GM12878 (cell line): ENCODE measurements around the gene CFAP57. TPM values are rescaled to one million over a fixed set of nuclear protein-coding genes. Genes with fewer than 3 reads are reported as not detected.

Source experiments
- ATAC-seq: fragments of 200-7000 bp; cut with Tn5 transposase; 3 replicates; pipeline ENCODE4 v1.9.1; 2020; ENCODE audit warnings: mild to moderate bottlenecking, moderate library complexity
- BruUV-seq: library from RNA; stranded (reverse); fragments of 400-500 nt; replicated peaks from 2 replicates; lab custom pipeline; 2021; lab: Mats Ljungman, UMichigan
- CTCF ChIA-PET: fragments of 300-600 bp; sonication (Branson Sonifier 250); formaldehyde crosslinking; extraction: SDS; loops from one replicate; lab custom pipeline; 2021; ENCODE audit warnings: inconsistent platforms; lab: Yijun Ruan, JAX
- POLR2A ChIA-PET: fragments of 350-600 bp; formaldehyde crosslinking; extraction: SDS; loops from one replicate; lab custom pipeline; 2021; ENCODE audit warnings: inconsistent platforms; lab: Charles Lee
- RAD21 ChIA-PET: fragments of 300-600 bp; sonication (Branson Sonifier 250); formaldehyde crosslinking; loops from one replicate; lab custom pipeline; 2023; ENCODE audit warnings: antibody characterized with exemption; ENCODE audit not compliant: unreplicated experiment; lab: Charles Lee
- SMC1A ChIA-PET: fragments of 300-600 bp; sonication (Branson Sonifier 250); formaldehyde crosslinking; loops from one replicate; lab custom pipeline; 2023; ENCODE audit not compliant: unreplicated experiment, uncharacterized antibody; lab: Charles Lee
- DNase-seq: peaks from one replicate; pipeline ENCODE4 v3.0.0-alpha.2; 2011; ENCODE audit warnings: low read depth, low spot score
- FAIRE-seq: peaks from 3 replicates; lab custom pipeline; 2011; peaks lifted over from hg19 to GRCh38; lab: Jason Lieb, UNC
- H2AFZ ChIP-seq: 2 replicates; pipeline ENCODE4 v1.6.0; 2011; ENCODE audit warnings: low read depth, low read length, control low read depth; ENCODE audit not compliant: control insufficient read depth
- H3K27ac ChIP-seq: 2 replicates; pipeline ENCODE4 v1.5.1; 2011; ENCODE audit warnings: control low read depth; ENCODE audit not compliant: control insufficient read depth, insufficient read depth
- H3K27me3 ChIP-seq, 2 experiments: replicated peaks in 1 of 2; 2 replicates each; pipeline versions ENCODE4 v1.6.0 to v1.6.1; 2011; ENCODE audit warnings: low read length in 1 of 2; ENCODE audit not compliant: control insufficient read depth in 2 of 2, insufficient read depth in 2 of 2
- H3K36me3 ChIP-seq, 2 experiments: 2 replicates each; pipeline ENCODE4 v1.5.1; 2011; ENCODE audit warnings: low read length in 1 of 2; ENCODE audit not compliant: control insufficient read depth in 2 of 2, insufficient read depth in 2 of 2
- H3K4me1 ChIP-seq: 2 replicates; pipeline ENCODE4 v1.6.1; 2011; ENCODE audit warnings: mild to moderate bottlenecking, low read length, moderate library complexity, mixed read lengths; ENCODE audit not compliant: control insufficient read depth, insufficient read depth
- H3K4me2 ChIP-seq: 2 replicates; pipeline ENCODE4 v1.6.0; 2011; ENCODE audit warnings: control low read depth; ENCODE audit not compliant: control insufficient read depth, insufficient read depth
- H3K4me3 ChIP-seq: fragments of 200-600 bp; sonication (generic); 2 replicates; pipeline ENCODE4 v1.5.1; 2016
- H3K79me2 ChIP-seq: 2 replicates; pipeline ENCODE4 v1.6.0; 2011; ENCODE audit warnings: low read length; ENCODE audit not compliant: control insufficient read depth, insufficient read depth
- H3K9ac ChIP-seq: 2 replicates; pipeline ENCODE4 v1.8.0; 2011; ENCODE audit warnings: low read length, control low read depth, mixed read lengths; ENCODE audit not compliant: control insufficient read depth, insufficient read depth
- H3K9me3 ChIP-seq: replicated peaks from 3 replicates; pipeline ENCODE4 v1.5.1; 2011; ENCODE audit warnings: mild to moderate bottlenecking, low read length; ENCODE audit not compliant: control insufficient read depth, insufficient read depth
- H4K20me1 ChIP-seq: 2 replicates; pipeline ENCODE4 v1.6.0; 2011; ENCODE audit not compliant: control insufficient read depth, insufficient read depth
- CBX5 ChIP-seq: sonication (generic); IDR thresholded peaks from 2 replicates; pipeline ENCODE4 v1.6.1; 2016; ENCODE audit warnings: low read depth, moderate library complexity, mild to moderate bottlenecking, inconsistent platforms
- CEBPB ChIP-seq, 2 experiments: fragments of 150-350 bp in 1 of 2; IDR thresholded peaks; 2 replicates each; pipeline ENCODE4 v1.6.1; 2012 to 2014; ENCODE audit warnings: low read depth in 2 of 2, low read length in 2 of 2, borderline replicate concordance in 1 of 2, inconsistent platforms in 1 of 2
- CTCF ChIP-seq, 3 experiments: IDR thresholded peaks in 2 of 3; conservative IDR thresholded peaks in 1 of 3; 2 replicates each; pipeline ENCODE4 v1.5.1; 2011; ENCODE audit warnings: low read depth in 3 of 3, low read length in 3 of 3, mild to moderate bottlenecking in 3 of 3, control low read depth in 2 of 3, moderate library complexity in 2 of 3, inconsistent platforms in 1 of 3, mixed read lengths in 1 of 3; ENCODE audit not compliant: control insufficient read depth in 2 of 3, insufficient read depth in 1 of 3; ENCODE audit errors: extremely low read depth in 1 of 3
- ESRRA ChIP-seq: IDR thresholded peaks from 2 replicates; pipeline ENCODE4 v1.6.1; 2012; ENCODE audit warnings: mild to moderate bottlenecking, low read length, improper control_type of control experiment
- EZH2 ChIP-seq: IDR thresholded peaks from 2 replicates; pipeline ENCODE4 v1.6.1; 2012; ENCODE audit warnings: low read depth, mild to moderate bottlenecking, control low read depth, inconsistent platforms, low read length, borderline replicate concordance; ENCODE audit not compliant: control insufficient read depth
- FOXK2 ChIP-seq: fragments of 450-650 bp; IDR thresholded peaks from 2 replicates; pipeline ENCODE4 v1.6.1; 2017; ENCODE audit warnings: mild to moderate bottlenecking, moderate library complexity
- IKZF1 ChIP-seq: fragments of 450-650 bp; conservative IDR thresholded peaks from 2 replicates; pipeline ENCODE4 v1.6.1; 2017; ENCODE audit warnings: antibody characterized with exemption, mild to moderate bottlenecking
- IKZF2 ChIP-seq, 2 experiments: fragments of 450-650 bp; IDR thresholded peaks; 2 replicates each; pipeline ENCODE4 v1.6.1; 2017; ENCODE audit warnings: mild to moderate bottlenecking in 2 of 2, moderate library complexity in 2 of 2
- RCOR1 ChIP-seq: conservative IDR thresholded peaks from 2 replicates; pipeline ENCODE4 v1.6.1; 2012; ENCODE audit warnings: low read depth, low read length, improper control_type of control experiment
- RUNX3 ChIP-seq: IDR thresholded peaks from 2 replicates; pipeline ENCODE4 v1.6.1; 2012; ENCODE audit warnings: low read length, inconsistent platforms
- SPI1 ChIP-seq: IDR thresholded peaks from 2 replicates; pipeline ENCODE4 v1.6.1; 2011; ENCODE audit warnings: low read depth, mild to moderate bottlenecking, low read length, moderate library complexity, borderline replicate concordance; ENCODE audit not compliant: insufficient read depth
- SUPT20H ChIP-seq: IDR thresholded peaks from 2 replicates; pipeline ENCODE4 v1.6.1; 2011; ENCODE audit warnings: low read depth, mild to moderate bottlenecking, low read length, moderate library complexity, borderline replicate concordance; ENCODE audit not compliant: control insufficient read depth
- ZBTB33 ChIP-seq: fragments of 450-650 bp; IDR thresholded peaks from 2 replicates; pipeline ENCODE4 v1.6.1; 2017; ENCODE audit warnings: mild to moderate bottlenecking
- ZNF217 ChIP-seq: fragments of 450-650 bp; IDR thresholded peaks from 2 replicates; pipeline ENCODE4 v1.6.1; 2017; ENCODE audit warnings: antibody characterized with exemption, mild to moderate bottlenecking
- ZNF384 ChIP-seq: IDR thresholded peaks from 2 replicates; pipeline ENCODE4 v1.6.1; 2012; ENCODE audit warnings: low read depth, mild to moderate bottlenecking, low read length, improper control_type of control experiment, borderline replicate concordance
- WGBS: methylation state at CpG from one replicate; pipeline ENCODE4 v1.1.6; 2016; ENCODE audit warnings: low lambda C conversion rate; ENCODE audit not compliant: insufficient replicate concordance, insufficient coverage; ENCODE audit errors: missing lambda C conversion rate; 5-methylcytosine and 5-hydroxymethylcytosine counted together
- in situ Hi-C: fragments of 300-500 bp; cut with MboI; formaldehyde crosslinking; loops from 9 replicates; pipeline ENCODE4 v1.14.3; 2018; ENCODE audit warnings: mixed read lengths
- intact Hi-C: fragments of 100-400 bp; cut with micrococcal nuclease; formaldehyde crosslinking; loops from one replicate; pipeline ENCODE4 v1.14.2; 2022; ENCODE audit not compliant: unreplicated experiment
- polyA plus RNA-seq, 11 experiments: library from polyadenylated mRNA; depleted of rRNA in 4 of 11; unstranded in 6 of 11; stranded (reverse) in 5 of 11; fragments of >200 nt; fragmentation: Nextera tagmentation in 4 of 11; fragmentation: Illumina TruSeq in 1 of 11; extraction: Ambion mirVana in 4 of 11; extraction: Trizol in 1 of 11; gene quantifications; 1 replicate in 1 of 11; 2 replicates in 10 of 11; pipeline versions ENCODE4 v1.2.1 to v1.2.3, GENCODE V29; 2011 to 2016; ENCODE audit warnings: inconsistent platforms in 2 of 11, missing spikeins in 2 of 11, low read depth in 1 of 11
- total RNA-seq, 4 experiments: library from RNA; depleted of rRNA in 3 of 4; stranded (reverse); fragments of >200 nt in 3 of 4; fragmentation: Illumina TruSeq in 1 of 4; extraction: Trizol in 1 of 4; gene quantifications; 2 replicates each; pipeline versions ENCODE4 v1.2.1 to v1.2.3, GENCODE V29; 2013 to 2021

CFAP57 gene
- total and polyA plus RNA-seq, 10 of the 15 experiments (the other 5 are each of a cell fraction or from before 2014, with no cell fraction given) = 0.45 to 4.8 (median 1.3) TPM

- Histone ChIP-seq H3K27me3 (no peaks in the 10 kb centered on the region), H3K9ac (no peak overlapping the region), H2AFZ (no peak overlapping the region), H4K20me1 (no peaks in the 10 kb centered on the region), H3K4me2 (no peak overlapping the region), H3K79me2 (no peaks in the 10 kb centered on the region), H3K4me3 (no peak overlapping the region), H3K9me3 (no peaks in the 10 kb centered on the region; the same call in 2 of the 3 replicates), H3K4me1 (no peaks in the 10 kb centered on the region)
- WGBS = 65% methylated on average over 5 of the region's 5 CpGs
- FAIRE-seq = no peak
- intact Hi-C loops = no loop called here
- ChIA-PET SMC1A (no interaction called here), CTCF (no interaction called here), POLR2A (no interaction called here)
- ATAC-seq = no peak
- no TSS peak for BruUV-seq
- in situ Hi-C loops = no loop called here
- no peak for DNase-seq
- no peak for TF ChIP-seq IKZF2 (IDR thresholded peaks at IDR 0.05)
- TF ChIP-seq ZNF217 = no peak
- no peak for TF ChIP-seq RUNX3
- TF ChIP-seq EZH2 = no peak
- no peak for TF ChIP-seq FOXK2
- TF ChIP-seq, all 136 proteins: peak for 0
- no peak overlapping the region for H3K27ac ChIP-seq
- RAD21 ChIA-PET = no interaction called here
- H3K36me3 ChIP-seq = no peaks in the 10 kb centered on the region
These were observed 42.7 kb upstream of the CFAP57 start for GRCh38 chr1:43129426-43129825.

- H3K79me2 ChIP-seq = no peaks in the 10 kb centered on the region
- H4K20me1 ChIP-seq = no peaks in the 10 kb centered on the region
- ChIA-PET CTCF (no interaction called here), POLR2A (no interaction called here), SMC1A (no interaction called here), RAD21 (no interaction called here)
- DNase-seq (no peak), FAIRE-seq (no peak), ATAC-seq (no peak)
- no peak overlapping the region for H3K4me3 ChIP-seq
- no peak overlapping the region for H3K4me2 ChIP-seq
- H3K9ac ChIP-seq = no peak overlapping the region
- intact Hi-C loops (no loop called here), in situ Hi-C loops (no loop called here)
- no peaks in the 10 kb centered on the region for H3K9me3 ChIP-seq
- no peaks in the 10 kb centered on the region; a peak in 1 of 4 replicates for H3K27me3 ChIP-seq
- no peak overlapping the region for H3K27ac ChIP-seq
- H3K4me1 ChIP-seq = no peaks in the 10 kb centered on the region
- BruUV-seq = no TSS peak
- H3K36me3 ChIP-seq = no peaks in the 10 kb centered on the region
- no peak overlapping the region for H2AFZ ChIP-seq
- WGBS = 79% methylated on average over 1 of the region's 1 CpG
- TF ChIP-seq SPI1 (no peak), ESRRA (no peak), CTCF (IDR thresholded peaks at IDR 0.05 in 2 of 3, conservative IDR thresholded peaks at IDR 0.05 in 1 of 3; ENCODE audit: control insufficient read depth in 2 of 3, extremely low read depth in 1 of 3, insufficient read depth in 1 of 3, low read depth in 3 of 3, low read length in 3 of 3) (no peak), ZNF384 (no peak), ZBTB33 (no peak), SUPT20H (no peak), RCOR1 (no peak), CBX5 (no peak), CEBPB (IDR thresholded peaks at IDR 0.05; ENCODE audit: borderline replicate concordance in 1 of 2, low read depth in 2 of 2, low read length in 2 of 2) (no peak), IKZF1 (no peak)
These were observed 38.1 kb upstream of the CFAP57 start for GRCh38 chr1:43134068-43134467.
